H1 (cell line): ENCODE results near the gene SPSB1. TPM values are rescaled to one million over a fixed set of nuclear protein-coding genes. Genes with fewer than 3 reads are reported as not detected.

Experiments
- CTCF ChIA-PET: fragments of 300-600 bp; sonication (Branson Sonifier 250); formaldehyde crosslinking; loops from one replicate; lab custom pipeline; 2021; ENCODE audit not compliant: partially characterized antibody; lab: Charles Lee
- POLR2A ChIA-PET: fragments of 300-600 bp; sonication (Branson Sonifier 250); formaldehyde crosslinking; loops from one replicate; lab custom pipeline; 2021; ENCODE audit warnings: inconsistent platforms; ENCODE audit not compliant: partially characterized antibody; lab: Charles Lee
- DNase-seq, 2 experiments: peaks; one replicate each; pipeline versions ENCODE4 v3.0.0 to v3.0.0-alpha.2; 2010 to 2022; ENCODE audit warnings: low spot score in 2 of 2, low read depth in 1 of 2, mixed read lengths in 1 of 2
- FAIRE-seq: peaks from 2 replicates; lab custom pipeline; 2011; peaks lifted over from hg19 to GRCh38; lab: Jason Lieb, UNC
- H2AFZ ChIP-seq: 2 replicates; pipeline ENCODE4 v1.8.1; 2012; ENCODE audit warnings: low read length, inconsistent platforms
- H2AK5ac ChIP-seq: 2 replicates; pipeline ENCODE4 v1.6.1; 2013; ENCODE audit warnings: low read depth, low read length
- H2BK120ac ChIP-seq: replicated peaks from 2 replicates; pipeline ENCODE3; 2013; ENCODE audit warnings: low read depth, low read length, inconsistent platforms
- H2BK12ac ChIP-seq: 2 replicates; pipeline ENCODE4 v1.6.1; 2013; ENCODE audit warnings: low read depth, low read length
- H2BK15ac ChIP-seq: 2 replicates; pipeline ENCODE4 v1.6.1; 2013; ENCODE audit warnings: low read length
- H2BK20ac ChIP-seq: 2 replicates; pipeline ENCODE4 v1.6.1; 2013; ENCODE audit warnings: low read length
- H2BK5ac ChIP-seq: 2 replicates; pipeline ENCODE4 v1.6.1; 2013; ENCODE audit warnings: low read depth, low read length
- H3K14ac ChIP-seq: 2 replicates; pipeline ENCODE4 v1.6.1; 2013; ENCODE audit warnings: inconsistent platforms; ENCODE audit not compliant: insufficient read length
- H3K18ac ChIP-seq: 2 replicates; pipeline ENCODE4 v1.6.1; 2013; ENCODE audit warnings: low read length; ENCODE audit errors: extremely low read depth
- H3K23ac ChIP-seq: 2 replicates; pipeline ENCODE4 v1.6.1; 2013; ENCODE audit warnings: inconsistent platforms; ENCODE audit not compliant: insufficient read length
- H3K23me2 ChIP-seq: 2 replicates; pipeline ENCODE4 v1.6.1; 2013; ENCODE audit warnings: low read depth, low read length
- H3K27ac ChIP-seq: 2 replicates; pipeline ENCODE4 v1.6.1; 2011; ENCODE audit warnings: low read depth, low read length, inconsistent platforms
- H3K27me3 ChIP-seq, 4 experiments: replicated peaks in 1 of 4; 1 replicate in 1 of 4; 2 replicates in 3 of 4; pipeline versions ENCODE4 v1.6.1 to v1.8.1; 2011 to 2013; ENCODE audit warnings: low read length in 3 of 4, mild to moderate bottlenecking in 3 of 4, inconsistent platforms in 2 of 4, mixed read lengths in 2 of 4, moderate library complexity in 1 of 4; ENCODE audit not compliant: control insufficient read depth in 3 of 4, insufficient read depth in 3 of 4; ENCODE audit errors: extremely low read depth in 1 of 4
- H3K36me3 ChIP-seq, 4 experiments: 2 replicates each; pipeline versions ENCODE4 v1.6.1 to v1.8.1; 2011 to 2013; ENCODE audit warnings: mild to moderate bottlenecking in 4 of 4, low read length in 3 of 4, moderate library complexity in 2 of 4, control low read depth in 1 of 4, inconsistent platforms in 1 of 4; ENCODE audit not compliant: insufficient read depth in 4 of 4, control insufficient read depth in 2 of 4
- H3K4ac ChIP-seq: replicated peaks from 2 replicates; pipeline ENCODE3; 2013; ENCODE audit warnings: low read length, low read depth, mixed read lengths, inconsistent platforms; ENCODE audit not compliant: insufficient read length
- H3K4me1 ChIP-seq, 4 experiments: replicated peaks in 1 of 4; 1 replicate in 1 of 4; 2 replicates in 3 of 4; pipeline versions ENCODE4 v1.6.1 to v1.8.1; 2011 to 2013; ENCODE audit warnings: low read length in 3 of 4, inconsistent platforms in 2 of 4, mixed read lengths in 1 of 4; ENCODE audit not compliant: insufficient read depth in 4 of 4, control insufficient read depth in 3 of 4
- H3K4me2 ChIP-seq, 2 experiments: 2 replicates each; pipeline versions ENCODE4 v1.6.1 to v1.8.1; 2011 to 2013; ENCODE audit warnings: low read depth in 2 of 2, low read length in 2 of 2, control low read depth in 1 of 2, inconsistent platforms in 1 of 2, mild to moderate bottlenecking in 1 of 2; ENCODE audit not compliant: insufficient read depth in 1 of 2
- H3K4me3 ChIP-seq, 4 experiments: fragments of 200-600, 300-600 bp in 1 of 4; sonication (generic), shearing (Covaris generic), sonication (Bioruptor Twin) in 1 of 4; 2 replicates each; pipeline versions ENCODE4 v1.5.1 to v1.8.1; 2011 to 2016; ENCODE audit warnings: low read length in 4 of 4, low read depth in 3 of 4, control low read depth in 2 of 4, inconsistent platforms in 2 of 4, mild to moderate bottlenecking in 2 of 4, mixed read lengths in 1 of 4, moderate library complexity in 1 of 4; ENCODE audit not compliant: insufficient read depth in 2 of 4; ENCODE audit errors: extremely low read depth in 1 of 4
- H3K56ac ChIP-seq: replicated peaks from 2 replicates; pipeline ENCODE3; 2013; ENCODE audit warnings: low read depth, mild to moderate bottlenecking, mixed read lengths, low read length, inconsistent platforms; ENCODE audit not compliant: insufficient read length
- H3K79me1 ChIP-seq: 2 replicates; pipeline ENCODE4 v1.6.1; 2013; ENCODE audit warnings: low read depth, low read length, control low read depth
- H3K79me2 ChIP-seq, 2 experiments: 2 replicates each; pipeline versions ENCODE4 v1.6.1 to v1.8.1; 2012 to 2013; ENCODE audit warnings: low read length in 2 of 2, mild to moderate bottlenecking in 2 of 2, inconsistent platforms in 1 of 2; ENCODE audit not compliant: insufficient read depth in 2 of 2, control insufficient read depth in 1 of 2
- H3K9ac ChIP-seq, 4 experiments: replicated peaks in 1 of 4; 1 replicate in 1 of 4; 2 replicates in 3 of 4; pipeline versions ENCODE4 v1.6.1 to v1.8.1; 2011 to 2013; ENCODE audit warnings: low read depth in 3 of 4, low read length in 3 of 4, control low read depth in 2 of 4, mild to moderate bottlenecking in 2 of 4, moderate library complexity in 2 of 4, inconsistent platforms in 1 of 4; ENCODE audit errors: extremely low read depth in 1 of 4
- H3K9me3 ChIP-seq, 2 experiments: 2 replicates each; pipeline versions ENCODE4 v1.6.1 to v1.8.1; 2012 to 2013; ENCODE audit warnings: mild to moderate bottlenecking in 2 of 2, moderate library complexity in 2 of 2, control low read depth in 1 of 2, inconsistent platforms in 1 of 2, low read depth in 1 of 2, low read length in 1 of 2, mixed read lengths in 1 of 2; ENCODE audit not compliant: insufficient read depth in 2 of 2
- H4K20me1 ChIP-seq, 2 experiments: replicated peaks in 1 of 2; 2 replicates each; pipeline versions ENCODE3 to v1.8.1; 2011 to 2013; ENCODE audit warnings: inconsistent platforms in 2 of 2, low read length in 2 of 2, mild to moderate bottlenecking in 1 of 2; ENCODE audit not compliant: insufficient read depth in 2 of 2, control insufficient read depth in 1 of 2
- H4K5ac ChIP-seq: 2 replicates; pipeline ENCODE4 v1.6.1; 2013; ENCODE audit warnings: low read length, low read depth, mixed read lengths, inconsistent platforms; ENCODE audit not compliant: insufficient read length
- H4K8ac ChIP-seq: 2 replicates; pipeline ENCODE4 v1.8.0; 2013; ENCODE audit warnings: mild to moderate bottlenecking, moderate library complexity, low read length, inconsistent platforms; ENCODE audit not compliant: insufficient read depth; ENCODE audit errors: extremely low read depth
- H4K91ac ChIP-seq: replicated peaks from 2 replicates; pipeline ENCODE3; 2013; ENCODE audit warnings: low read length, mixed read lengths, inconsistent platforms; ENCODE audit not compliant: insufficient read length
- MAFK ChIP-seq: IDR thresholded peaks from 2 replicates; pipeline ENCODE4 v1.6.1; 2012; ENCODE audit warnings: low read depth, mild to moderate bottlenecking, improper control_type of control experiment, low read length
- PHF8 ChIP-seq: fragments of 200-600 bp; sonication (generic); conservative IDR thresholded peaks from 2 replicates; pipeline ENCODE4 v1.7.1; 2012; ENCODE audit warnings: low read depth, mild to moderate bottlenecking, inconsistent platforms, low read length, moderate library complexity
- WGBS, 2 experiments: shearing (Covaris generic) in 1 of 2; methylation state at CpG; one replicate each; pipeline versions ENCODE4 v1.1.6 to v1.1.7; 2013 to 2015; ENCODE audit warnings: low lambda C conversion rate in 2 of 2, mixed read lengths in 2 of 2, inconsistent platforms in 1 of 2, low coverage in 1 of 2, missing lambda C conversion rate in 1 of 2; ENCODE audit not compliant: insufficient replicate concordance in 2 of 2, insufficient coverage in 1 of 2, insufficient read length in 1 of 2; ENCODE audit errors: extremely low coverage in 1 of 2, missing lambda C conversion rate in 1 of 2; 5-methylcytosine and 5-hydroxymethylcytosine counted together
- polyA plus RNA-seq, 7 experiments: library from polyadenylated mRNA; depleted of rRNA in 3 of 7; stranded (reverse) in 5 of 7; unstranded in 2 of 7; fragments of >200 nt in 5 of 7; fragments of 200-250 nt in 2 of 7; gene quantifications; 1 replicate in 5 of 7; 2 replicates in 1 of 7; 4 replicates in 1 of 7; pipeline versions ENCODE4 v1.2.1 to v1.2.3, GENCODE V29; 2011 to 2013; ENCODE audit warnings: missing spikeins in 2 of 7, mixed read lengths in 2 of 7
- total RNA-seq: library from RNA; stranded (reverse); fragmentation: NEBNext Ultra II Directional; extraction: Animal tissue kit (Norgen Biotek cat#: 25700); gene quantifications from 2 replicates; pipeline ENCODE4 v1.2.1, GENCODE V29; 2021

SPSB1 gene
- total and polyA plus RNA-seq, 2 of the 8 experiments (the other 6 are each of a cell fraction or from before 2014, with no cell fraction given) = 5.3 to 6.4 TPM

DNA sequence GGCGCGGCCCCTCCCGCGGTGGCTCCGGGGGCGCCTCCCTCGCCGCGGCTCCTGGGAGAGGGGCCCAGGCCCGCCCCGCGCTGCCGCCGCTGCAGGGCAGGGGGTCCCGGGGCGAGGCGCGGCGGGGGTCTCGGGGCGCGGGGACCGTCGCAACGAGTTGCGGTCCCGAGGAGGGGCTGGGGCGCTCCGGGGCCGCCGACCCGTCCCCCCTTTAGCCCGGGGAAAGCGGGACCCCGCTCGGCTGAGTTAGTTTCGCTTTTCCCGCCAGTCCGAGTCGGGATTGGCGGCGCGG is 493 bp downstream of the SPSB1 start:
- 0% methylated on average over 5 of the region's 43 CpGs; no CpG with 5 or more reads in 1 of the 2 experiments for WGBS, 2 experiments
- Histone ChIP-seq H4K91ac (no peak overlapping the region), H3K18ac (no peak overlapping the region), H2BK15ac (no peak overlapping the region), H2AK5ac (no peak overlapping the region), H3K23ac (no peak overlapping the region), H4K5ac (no peak overlapping the region), H2AFZ (no peak overlapping the region)
- FAIRE-seq = no peak
- TF ChIP-seq MAFK (no peak), PHF8 (peak; percentile 11; the same call in 1 of the 2 replicates)
- TF ChIP-seq, all 59 proteins: peak for 1
- Histone ChIP-seq H3K23me2 (peaks cover 11% of the 10 kb centered on the region), H2BK120ac (no peak overlapping the region), H3K27me3 (peaks cover 0 to 21% (median 16%) of the 10 kb centered on the region in 4 experiments; a peak in 6 of 7 replicates), H3K4me2 (peak overlapping the region; percentile 90 to 99; a peak in 3 of 4 replicates), H3K4ac (no peak overlapping the region), H3K79me1 (peaks cover 9% of the 10 kb centered on the region; the same call in 1 of the 2 replicates), H4K20me1 (peaks cover 0 to 20% of the 10 kb centered on the region in 2 experiments), H3K79me2 (no peaks in the 10 kb centered on the region; a peak in 2 of 4 replicates), H4K8ac (no peak overlapping the region), H3K36me3 (no peaks in the 10 kb centered on the region), H3K14ac (no peak overlapping the region), H2BK20ac (no peak overlapping the region), H2BK5ac (no peak overlapping the region), H3K9me3 (peaks cover under 1 to 4% of the 10 kb centered on the region in 2 experiments; a peak in 3 of 4 replicates), H3K27ac (no peak overlapping the region), H3K4me1 (peaks cover 0 to 10% (median 5%) of the 10 kb centered on the region in 4 experiments; a peak in 4 of 7 replicates), H3K9ac (no peak overlapping the region), H3K56ac (no peak overlapping the region), H2BK12ac (no peak overlapping the region), H3K4me3 (peak overlapping the region; percentile 61 to 80 (median 66))
- DNase-seq = no peak
- ChIA-PET CTCF (no interaction called here), POLR2A (no interaction called here)
